Measurements from ENCODE around the gene CBFB.

CBFB gene

DNA sequence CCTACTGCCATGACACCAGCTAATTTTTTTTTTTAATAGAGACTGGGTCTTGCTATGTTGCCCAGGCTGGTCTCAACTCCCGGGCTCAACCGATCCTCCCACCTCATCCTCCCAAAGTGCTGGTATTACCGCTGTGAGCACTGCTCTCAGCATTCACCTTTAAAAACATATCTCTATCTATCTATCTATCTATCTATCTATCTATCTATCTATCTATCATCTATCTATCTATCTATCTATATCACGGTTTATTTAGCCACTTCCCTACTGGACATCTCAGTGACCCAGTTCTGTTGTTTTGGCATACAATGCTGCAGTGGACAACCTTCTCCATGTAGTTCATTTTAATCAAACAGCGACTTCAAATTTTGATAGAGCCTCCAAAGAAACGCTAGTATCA, 79.5 kb downstream of the CBFB start:
- TF ChIP-seq ZNF274 (IDR thresholded peaks at IDR 0.05; ENCODE audit: low read depth, low read length) (no peak), SUZ12 (IDR thresholded peaks at IDR 0.05; ENCODE audit: extremely low read depth, insufficient read depth, insufficient read length) (no peak), YY1 (IDR thresholded peaks at IDR 0.05; ENCODE audit: insufficient read depth, insufficient read length) (no peak)
- Histone ChIP-seq H3K4me1 (ENCODE audit: insufficient read depth, insufficient read length) (peaks cover 6% of the 10 kb centered on the region), H3K9me3 (ENCODE audit: insufficient read depth, low read length) (no peaks in the 10 kb centered on the region), H3K27me3 (ENCODE audit: insufficient read depth, insufficient read length) (no peaks in the 10 kb centered on the region), H3K4me3 (ENCODE audit: insufficient read length, low read depth) (no peak overlapping the region), H3K36me3 (ENCODE audit: insufficient read depth, insufficient read length, low read length) (peaks cover 16% of the 10 kb centered on the region), H3K9ac (ENCODE audit: insufficient read length, low read depth) (peak overlapping the region; percentile 99)
- DNase-seq (ENCODE audit: low read depth, low spot score): no peak

- Histone ChIP-seq H3K4me3 (ENCODE audit: insufficient read length, low read depth) (peak overlapping the region; percentile 100), H3K9ac (ENCODE audit: insufficient read length, low read depth) (peak overlapping the region; percentile 99), H3K4me1 (ENCODE audit: insufficient read depth, insufficient read length) (peaks cover 6% of the 10 kb centered on the region), H3K36me3 (ENCODE audit: insufficient read depth, insufficient read length, low read length) (peaks cover 16% of the 10 kb centered on the region), H3K27me3 (ENCODE audit: insufficient read depth, insufficient read length) (no peaks in the 10 kb centered on the region), H3K9me3 (ENCODE audit: insufficient read depth, low read length) (no peaks in the 10 kb centered on the region)
- no peak for DNase-seq (ENCODE audit: low read depth, low spot score)
- TF ChIP-seq YY1 (IDR thresholded peaks at IDR 0.05; ENCODE audit: insufficient read depth, insufficient read length): no peak
- TF ChIP-seq ZNF274 (IDR thresholded peaks at IDR 0.05; ENCODE audit: low read depth, low read length): no peak
Observed at GRCh38 chr16:67108931-67109406, 80.0 kb downstream of the CBFB start.

GRCh38 chr16:67109407-67110135, 80.6 kb downstream of the CBFB start, which contains the start of gene PHAF1:
Gene PHAF1 (plus strand): TSS chr16:67109941. CDS start chr16:67110176, 235 bp downstream.
- H3K36me3 ChIP-seq (ENCODE audit: insufficient read depth, insufficient read length, low read length): peaks cover 16% of the 10 kb centered on the region
- peak within 1 kb of the TSS; percentile 99 for H3K9ac ChIP-seq (ENCODE audit: insufficient read length, low read depth)
- H3K27me3 ChIP-seq (ENCODE audit: insufficient read depth, insufficient read length): no peaks in the 10 kb centered on the region
- TF ChIP-seq SUZ12 (IDR thresholded peaks at IDR 0.05; ENCODE audit: extremely low read depth, insufficient read depth, insufficient read length) (no peak), ZNF274 (IDR thresholded peaks at IDR 0.05; ENCODE audit: low read depth, low read length) (no peak), YY1 (IDR thresholded peaks at IDR 0.05; ENCODE audit: insufficient read depth, insufficient read length) (no peak)
- H3K4me1 ChIP-seq (ENCODE audit: insufficient read depth, insufficient read length): peaks cover 6% of the 10 kb centered on the region
- peak; percentile 94 for DNase-seq (ENCODE audit: low read depth, low spot score)
- H3K4me3 ChIP-seq (ENCODE audit: insufficient read length, low read depth): peak within 1 kb of the TSS; percentile 100
- no peaks in the 10 kb centered on the region for H3K9me3 ChIP-seq (ENCODE audit: insufficient read depth, low read length)

GRCh38 chr16:67111951-67112444, 83.0 kb downstream of the CBFB start:
- Histone ChIP-seq H3K27me3 (ENCODE audit: insufficient read depth, insufficient read length) (no peaks in the 10 kb centered on the region), H3K9me3 (ENCODE audit: insufficient read depth, low read length) (no peaks in the 10 kb centered on the region), H3K4me3 (ENCODE audit: insufficient read length, low read depth) (no peak overlapping the region), H3K4me1 (ENCODE audit: insufficient read depth, insufficient read length) (peaks cover 6% of the 10 kb centered on the region), H3K9ac (ENCODE audit: insufficient read length, low read depth) (no peak overlapping the region), H3K36me3 (ENCODE audit: insufficient read depth, insufficient read length, low read length) (peaks cover 16% of the 10 kb centered on the region)
- TF ChIP-seq YY1 (IDR thresholded peaks at IDR 0.05; ENCODE audit: insufficient read depth, insufficient read length) (no peak), ZNF274 (IDR thresholded peaks at IDR 0.05; ENCODE audit: low read depth, low read length) (no peak), SUZ12 (IDR thresholded peaks at IDR 0.05; ENCODE audit: extremely low read depth, insufficient read depth, insufficient read length) (no peak)
- no peak for DNase-seq (ENCODE audit: low read depth, low spot score)

DNA sequence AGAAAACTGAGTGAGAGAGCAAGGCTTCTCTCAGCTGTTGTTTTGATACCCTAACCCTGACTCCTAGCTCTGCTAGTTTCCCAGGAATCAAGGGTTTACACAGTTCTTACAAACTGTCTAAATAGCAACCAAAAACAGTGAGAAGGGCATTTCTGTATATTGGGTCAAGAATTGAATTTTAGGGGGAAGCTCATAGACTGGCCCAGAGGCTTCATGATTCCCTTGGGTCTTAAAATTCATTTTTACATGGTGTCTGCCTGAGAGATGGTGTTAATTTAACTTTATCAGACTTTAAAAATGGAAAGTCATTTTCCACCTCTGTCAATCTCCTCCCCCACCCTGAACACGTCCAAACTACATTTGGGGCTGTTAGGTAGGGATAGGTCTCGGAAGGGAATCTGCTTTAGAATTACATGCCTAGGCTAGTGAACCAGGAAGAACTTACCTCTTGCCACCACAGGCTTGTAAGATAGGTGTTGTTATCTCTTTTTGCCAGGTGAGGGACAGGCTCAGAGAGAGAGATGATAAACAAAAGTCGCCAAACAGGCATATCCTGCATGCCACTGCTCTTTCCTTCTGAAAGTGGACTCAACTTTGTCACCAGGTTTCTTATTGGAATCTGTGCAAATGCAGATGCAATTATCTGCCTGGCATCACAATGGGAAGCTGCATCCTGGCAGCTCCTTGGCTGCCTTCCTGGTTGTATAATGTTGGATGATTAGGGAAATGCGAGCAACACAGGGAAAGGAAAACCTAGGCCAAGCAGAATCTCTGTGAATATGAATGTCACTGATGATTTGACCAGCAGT, 83.8 kb downstream of the CBFB start:
- TF ChIP-seq SUZ12 (IDR thresholded peaks at IDR 0.05; ENCODE audit: extremely low read depth, insufficient read depth, insufficient read length) (no peak), YY1 (IDR thresholded peaks at IDR 0.05; ENCODE audit: insufficient read depth, insufficient read length) (no peak), ZNF274 (IDR thresholded peaks at IDR 0.05; ENCODE audit: low read depth, low read length) (no peak)
- Histone ChIP-seq H3K4me1 (ENCODE audit: insufficient read depth, insufficient read length) (peaks cover 6% of the 10 kb centered on the region), H3K4me3 (ENCODE audit: insufficient read length, low read depth) (no peak overlapping the region), H3K36me3 (ENCODE audit: insufficient read depth, insufficient read length, low read length) (peaks cover 16% of the 10 kb centered on the region), H3K9me3 (ENCODE audit: insufficient read depth, low read length) (no peaks in the 10 kb centered on the region), H3K9ac (ENCODE audit: insufficient read length, low read depth) (no peak overlapping the region), H3K27me3 (ENCODE audit: insufficient read depth, insufficient read length) (no peaks in the 10 kb centered on the region)
- no peak for DNase-seq (ENCODE audit: low read depth, low spot score)

GRCh38 chr16:67114793-67115192, 85.8 kb downstream of the CBFB start:
- peaks cover 21% of the 10 kb centered on the region for H3K36me3 ChIP-seq (ENCODE audit: insufficient read depth, insufficient read length, low read length)
- H3K27me3 ChIP-seq (ENCODE audit: insufficient read depth, insufficient read length): no peaks in the 10 kb centered on the region
- H3K4me1 ChIP-seq (ENCODE audit: insufficient read depth, insufficient read length): peaks cover 3% of the 10 kb centered on the region
- H3K9ac ChIP-seq (ENCODE audit: insufficient read length, low read depth): no peak overlapping the region
- TF ChIP-seq SUZ12 (IDR thresholded peaks at IDR 0.05; ENCODE audit: extremely low read depth, insufficient read depth, insufficient read length) (no peak), ZNF274 (IDR thresholded peaks at IDR 0.05; ENCODE audit: low read depth, low read length) (no peak), YY1 (IDR thresholded peaks at IDR 0.05; ENCODE audit: insufficient read depth, insufficient read length) (no peak)
- no peak for DNase-seq (ENCODE audit: low read depth, low spot score)
- no peak overlapping the region for H3K4me3 ChIP-seq (ENCODE audit: insufficient read length, low read depth)
- no peaks in the 10 kb centered on the region for H3K9me3 ChIP-seq (ENCODE audit: insufficient read depth, low read length)

GRCh38 chr16:67115639-67116038, 86.7 kb downstream of the CBFB start:
- H3K36me3 ChIP-seq (ENCODE audit: insufficient read depth, insufficient read length, low read length): peaks cover 29% of the 10 kb centered on the region
- no peak overlapping the region for H3K9ac ChIP-seq (ENCODE audit: insufficient read length, low read depth)
- DNase-seq (ENCODE audit: low read depth, low spot score): no peak
- H3K27me3 ChIP-seq (ENCODE audit: insufficient read depth, insufficient read length): no peaks in the 10 kb centered on the region
- no peak for TF ChIP-seq SUZ12 (IDR thresholded peaks at IDR 0.05; ENCODE audit: extremely low read depth, insufficient read depth, insufficient read length)
- TF ChIP-seq YY1 (IDR thresholded peaks at IDR 0.05; ENCODE audit: insufficient read depth, insufficient read length): no peak
- TF ChIP-seq ZNF274 (IDR thresholded peaks at IDR 0.05; ENCODE audit: low read depth, low read length): no peak
- H3K4me1 ChIP-seq (ENCODE audit: insufficient read depth, insufficient read length): peaks cover 3% of the 10 kb centered on the region
- H3K4me3 ChIP-seq (ENCODE audit: insufficient read length, low read depth): no peak overlapping the region
- H3K9me3 ChIP-seq (ENCODE audit: insufficient read depth, low read length): no peaks in the 10 kb centered on the region

All from NT2/D1 (cell line).